GM20000 (cell line): ENCODE data around the gene CNTN4.
A peak's percentile ranks its signal among the peaks of the same experiment; 100 is the strongest.

Experiments
- DNase-seq: peaks from one replicate; pipeline ENCODE4 v3.0.0; 2012; ENCODE audit warnings: low spot score
- TF ChIP-seq, protein P1 (sequence below): IDR thresholded peaks from 2 replicates; pipeline ENCODE4 v1.5.1; 2012; ENCODE audit warnings: mild to moderate bottlenecking, control low read depth; ENCODE audit errors: extremely low read depth, missing control alignments

CNTN4 gene

GRCh38 chr3:2934541-2934940, 835.9 kb downstream of the CNTN4 start:
- TF ChIP-seq, protein P1, sequence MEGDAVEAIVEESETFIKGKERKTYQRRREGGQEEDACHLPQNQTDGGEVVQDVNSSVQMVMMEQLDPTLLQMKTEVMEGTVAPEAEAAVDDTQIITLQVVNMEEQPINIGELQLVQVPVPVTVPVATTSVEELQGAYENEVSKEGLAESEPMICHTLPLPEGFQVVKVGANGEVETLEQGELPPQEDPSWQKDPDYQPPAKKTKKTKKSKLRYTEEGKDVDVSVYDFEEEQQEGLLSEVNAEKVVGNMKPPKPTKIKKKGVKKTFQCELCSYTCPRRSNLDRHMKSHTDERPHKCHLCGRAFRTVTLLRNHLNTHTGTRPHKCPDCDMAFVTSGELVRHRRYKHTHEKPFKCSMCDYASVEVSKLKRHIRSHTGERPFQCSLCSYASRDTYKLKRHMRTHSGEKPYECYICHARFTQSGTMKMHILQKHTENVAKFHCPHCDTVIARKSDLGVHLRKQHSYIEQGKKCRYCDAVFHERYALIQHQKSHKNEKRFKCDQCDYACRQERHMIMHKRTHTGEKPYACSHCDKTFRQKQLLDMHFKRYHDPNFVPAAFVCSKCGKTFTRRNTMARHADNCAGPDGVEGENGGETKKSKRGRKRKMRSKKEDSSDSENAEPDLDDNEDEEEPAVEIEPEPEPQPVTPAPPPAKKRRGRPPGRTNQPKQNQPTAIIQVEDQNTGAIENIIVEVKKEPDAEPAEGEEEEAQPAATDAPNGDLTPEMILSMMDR, result no peak
- no peak for DNase-seq

- TF ChIP-seq, protein P1, result no peak
- DNase-seq, result no peak
These were observed 838.4 kb downstream of the CNTN4 start for GRCh38 chr3:2937055-2937454.

DNA sequence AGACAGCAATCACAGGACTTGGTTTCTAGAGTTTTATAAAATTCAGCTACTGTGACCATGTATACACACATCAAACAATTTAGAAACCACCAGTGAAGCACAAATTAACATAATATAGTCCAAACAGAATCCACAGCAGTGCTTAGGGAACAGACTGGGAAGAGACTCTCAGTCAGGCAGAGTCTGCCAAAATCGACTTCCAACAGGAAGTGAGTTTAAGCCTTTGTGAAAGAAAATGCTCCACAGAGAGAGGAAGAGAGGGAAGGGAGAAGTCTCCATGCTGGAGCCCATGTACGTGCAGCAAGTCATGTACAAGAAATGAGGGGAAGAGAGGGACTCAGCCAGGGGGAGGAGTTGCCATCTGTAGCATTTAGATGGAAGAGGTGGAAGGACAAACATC, 838.9 kb downstream of the CNTN4 start:
- no peak for DNase-seq
- TF ChIP-seq, protein P1, result no peak

- TF ChIP-seq, protein P1, result no peak
These were observed 840.0 kb downstream of the CNTN4 start for GRCh38 chr3:2938711-2939110.

GRCh38 chr3:2940062-2940461, 841.4 kb downstream of the CNTN4 start:
- TF ChIP-seq, protein P1, result no peak
- DNase-seq, result no peak

More at GRCh38 chr3:2938711-2939110, 840.0 kb downstream of the CNTN4 start:
- DNase-seq, result no peak

DNA sequence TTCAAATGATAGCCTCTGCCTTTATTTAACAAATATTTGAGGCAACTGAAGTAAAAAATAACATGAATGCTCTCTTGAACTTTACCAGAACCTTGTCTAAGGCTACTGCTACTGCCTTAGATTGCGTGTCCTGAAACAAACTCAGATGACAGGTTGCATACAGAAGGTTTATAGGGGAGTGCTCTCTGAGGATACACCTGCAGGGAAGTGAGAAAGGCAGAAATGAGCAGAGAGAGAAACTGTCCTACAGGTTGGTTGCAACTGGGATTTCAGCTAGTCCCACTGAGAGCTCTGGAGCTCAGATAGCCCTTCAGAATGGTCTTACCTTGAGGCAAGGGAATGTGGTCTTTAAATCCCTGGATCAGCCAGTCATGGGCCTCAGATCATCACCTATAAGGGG, 846.0 kb downstream of the CNTN4 start:
- DNase-seq, result peak; percentile 34
- TF ChIP-seq, protein P1, result no peak

DNA sequence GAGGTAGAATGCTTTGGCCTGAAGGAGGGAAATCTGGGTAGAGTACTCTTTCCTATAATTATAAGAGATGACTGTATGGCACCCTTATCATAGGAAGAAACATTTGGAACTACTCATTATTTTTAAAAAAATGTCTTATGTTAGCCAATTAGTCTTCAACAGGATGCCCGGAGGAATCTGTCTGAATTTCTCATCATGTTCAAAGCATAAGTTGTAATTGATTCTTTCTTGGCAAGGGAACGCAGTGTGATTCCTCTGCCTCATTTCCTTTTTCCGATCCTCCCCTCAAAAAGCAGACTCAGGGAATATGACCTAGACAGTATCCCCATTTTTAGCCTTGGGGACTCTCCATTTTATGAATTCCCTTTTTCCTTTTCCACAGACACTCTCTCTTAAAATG, 846.5 kb downstream of the CNTN4 start:
- TF ChIP-seq, protein P1, result no peak
- no peak for DNase-seq
